CD4-positive, alpha-beta T cell treated with Interleukin-2 at 100 ng/mL for 4 hours (primary cell): ENCODE results near the gene CLIP2.
"Not testable (repeated sequence)": the region's sequence is repeated elsewhere in the genome, so short reads cannot be mapped to it uniquely, and the experiment has no call there.

Experiments
- DNase-seq: peaks from one replicate; pipeline ENCODE4 v3.0.0-alpha.2; 2020; ENCODE audit warnings: low spot score

Gene CLIP2

DNA sequence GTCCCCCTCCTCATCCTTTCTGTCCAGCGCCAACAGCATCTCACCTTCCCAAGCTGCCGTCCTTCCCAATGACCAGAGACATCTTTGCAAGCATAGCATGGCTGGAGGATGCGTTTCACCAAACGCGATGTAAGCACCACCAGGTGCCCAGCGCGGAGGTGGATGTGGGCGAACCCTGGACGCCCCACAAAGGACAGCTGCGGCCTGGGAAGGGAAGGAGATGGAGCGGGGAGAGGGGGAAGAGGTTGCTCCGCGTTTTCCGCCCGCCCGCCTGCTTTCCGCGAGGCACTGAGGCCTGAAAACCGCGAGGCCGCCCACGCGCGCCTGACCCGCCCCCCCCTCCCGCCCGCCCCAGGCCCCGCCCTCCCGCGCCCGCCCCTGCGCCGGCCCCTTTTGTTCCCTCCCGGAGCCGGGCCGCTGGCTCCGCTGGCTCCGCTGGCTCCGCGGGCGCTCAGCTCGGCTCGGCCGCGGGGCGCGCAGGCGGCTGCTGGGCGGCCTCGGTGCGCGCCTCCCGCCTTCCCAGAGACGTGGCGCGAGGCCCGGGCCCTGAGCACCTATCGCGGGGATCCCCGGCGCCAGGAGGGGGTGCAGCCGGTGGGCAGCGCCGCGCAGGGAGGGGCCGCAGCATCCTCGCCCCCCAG is at the start of gene CLIP2:
Gene CLIP2 (plus strand): TSS at position 390 of the 641 bp plus-strand sequence. CDS start 28,140 bp downstream, outside the sequence.
- peak; percentile 77 for DNase-seq

DNA sequence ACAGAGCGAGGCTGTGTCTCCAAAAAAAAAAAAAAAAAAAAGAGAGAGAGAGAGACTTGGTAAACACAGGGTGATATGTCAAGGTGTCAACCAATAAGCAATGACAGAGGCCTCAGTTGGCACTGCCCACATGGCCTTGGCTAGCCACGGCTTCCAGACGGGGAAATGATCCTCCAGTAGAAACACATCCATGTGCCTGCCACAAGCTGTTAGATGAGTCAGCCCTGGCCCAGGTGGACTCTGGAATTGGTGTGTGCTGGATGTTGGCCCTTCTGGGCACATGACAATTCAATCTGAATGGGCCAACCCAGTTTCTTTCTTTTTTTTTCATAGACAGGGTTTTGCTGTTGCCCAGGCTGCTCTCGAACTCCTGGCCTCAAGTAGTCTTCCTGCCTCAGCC is 48.7 kb upstream of the CLIP2 start:
- no peak for DNase-seq

DNA sequence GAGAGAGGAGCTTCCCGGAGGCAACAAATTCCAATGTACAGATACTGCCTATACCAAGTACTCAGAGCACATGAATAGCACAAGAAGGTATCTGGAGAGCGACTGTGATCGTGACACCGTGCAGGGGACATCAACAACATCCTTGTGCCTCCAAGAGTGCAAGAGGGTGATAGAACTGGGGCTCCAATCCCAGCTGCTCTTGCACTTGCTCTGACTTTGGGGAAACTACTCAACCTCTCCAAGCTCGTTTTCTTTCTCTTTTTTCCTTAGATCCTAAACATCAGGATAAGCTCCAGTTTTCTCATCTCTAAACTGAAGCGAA is 47.1 kb upstream of the CLIP2 start:
- no peak for DNase-seq

DNA sequence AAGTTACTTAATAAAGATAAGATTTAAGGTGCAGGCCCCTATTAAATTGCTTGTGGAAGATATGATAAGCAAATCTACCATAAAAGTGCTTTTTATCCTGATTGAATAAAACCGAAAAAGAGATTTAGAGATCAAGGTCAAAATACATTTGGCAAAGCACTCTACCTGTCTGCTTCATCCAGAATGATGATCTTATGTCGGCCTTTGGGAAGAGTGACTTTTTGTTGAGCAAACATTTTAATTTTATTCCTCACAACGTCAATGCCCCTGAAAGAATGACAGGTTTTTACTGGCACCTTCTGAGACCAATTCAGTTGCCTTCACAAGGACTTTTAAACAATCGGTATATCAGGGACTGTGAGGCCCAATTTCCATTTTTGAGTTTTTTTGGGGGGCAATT is 42.7 kb upstream of the CLIP2 start:
- DNase-seq: no peak

DNA sequence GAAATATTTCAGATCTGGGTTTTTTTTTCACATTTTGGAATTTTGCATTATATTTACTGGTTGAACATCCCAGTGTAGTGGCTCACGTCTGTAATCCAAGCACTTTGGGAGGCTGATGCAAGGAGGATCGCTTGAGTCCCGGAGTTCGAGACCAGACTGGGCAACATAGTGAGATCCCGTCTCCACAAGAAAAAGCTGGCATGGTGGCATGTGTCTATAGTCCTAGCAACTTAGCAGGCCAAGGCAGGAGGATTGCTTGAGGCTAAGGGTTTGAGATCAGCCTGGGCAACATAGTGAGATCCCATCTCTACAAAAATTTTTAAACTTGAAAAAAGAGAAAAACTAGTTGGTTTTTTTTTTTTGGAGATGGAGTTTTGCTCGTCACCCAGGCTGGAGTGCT is 41.1 kb upstream of the CLIP2 start:
- no peak for DNase-seq

DNA sequence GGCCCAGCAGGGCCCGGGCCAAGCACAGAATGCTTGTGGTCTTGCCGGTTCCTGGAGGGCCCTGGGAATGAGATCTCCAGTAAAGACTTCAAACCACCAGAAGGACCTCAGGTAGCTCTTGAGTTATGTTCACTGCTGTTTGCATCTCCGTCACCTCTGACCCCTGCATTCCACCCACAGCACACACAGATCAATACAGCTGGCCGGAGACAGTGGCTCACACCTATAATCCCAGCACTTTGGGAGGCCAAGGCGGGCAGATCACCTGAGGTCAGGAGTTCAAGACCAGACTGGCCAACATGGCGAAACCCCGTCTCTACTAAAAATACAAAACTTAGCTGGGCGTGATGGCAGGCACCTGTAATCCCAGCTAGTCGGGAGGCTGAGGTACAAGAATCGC is 40.1 kb upstream of the CLIP2 start:
- not testable (repeated sequence) for DNase-seq

DNA sequence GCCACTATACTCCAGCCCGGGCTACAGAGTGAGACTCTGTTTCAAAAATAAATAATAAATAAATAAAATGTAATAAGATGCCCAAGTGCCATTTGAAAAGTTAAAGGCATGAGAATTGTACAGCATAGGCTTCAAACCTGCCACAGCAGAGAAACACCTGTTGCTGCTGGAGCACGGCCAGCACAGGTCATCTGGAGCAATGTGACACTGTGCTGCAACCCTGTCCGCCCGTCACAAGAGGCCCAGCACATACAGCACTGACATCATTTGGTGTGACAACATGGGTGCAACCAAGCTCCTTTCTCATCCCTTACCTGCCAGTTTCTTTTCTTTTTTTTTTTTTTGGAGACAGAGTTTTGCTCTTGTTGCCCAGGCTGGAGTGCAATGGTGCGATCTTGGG is 36.3 kb upstream of the CLIP2 start:
- no peak for DNase-seq

DNA sequence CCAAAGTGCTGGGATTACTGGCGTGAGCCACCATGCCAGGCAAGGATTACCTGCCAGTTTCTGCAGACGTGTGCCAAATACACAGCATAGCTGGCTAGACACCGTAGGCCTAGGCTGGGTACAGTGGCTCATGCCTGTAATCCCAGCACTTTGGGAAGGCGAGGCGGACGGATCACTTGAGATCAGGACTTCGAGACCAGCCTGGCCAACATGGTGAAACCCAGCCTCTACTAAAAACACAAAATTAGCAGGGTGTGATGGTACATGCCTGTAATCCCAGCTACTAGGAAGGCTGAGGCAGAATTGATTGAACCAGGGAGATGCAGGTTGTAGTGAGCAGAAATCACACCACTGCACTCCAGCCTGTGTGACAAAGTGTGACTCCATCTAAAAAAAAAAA is 35.9 kb upstream of the CLIP2 start:
- DNase-seq: no peak

DNA sequence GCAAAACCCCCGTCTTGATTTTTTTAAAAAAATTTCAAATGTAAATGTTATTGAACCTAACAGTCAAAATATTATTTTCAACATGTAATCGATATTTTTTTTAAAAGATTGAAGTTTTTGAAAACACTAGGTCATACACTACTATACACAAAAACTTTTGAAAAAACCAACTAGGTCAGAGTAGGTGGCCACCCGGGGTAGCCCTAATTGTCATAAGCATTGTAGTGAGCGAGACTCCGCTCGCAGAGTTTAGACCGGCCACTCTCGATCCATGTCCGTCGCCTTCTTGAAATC is 35.4 kb upstream of the CLIP2 start:
- no peak for DNase-seq

DNA sequence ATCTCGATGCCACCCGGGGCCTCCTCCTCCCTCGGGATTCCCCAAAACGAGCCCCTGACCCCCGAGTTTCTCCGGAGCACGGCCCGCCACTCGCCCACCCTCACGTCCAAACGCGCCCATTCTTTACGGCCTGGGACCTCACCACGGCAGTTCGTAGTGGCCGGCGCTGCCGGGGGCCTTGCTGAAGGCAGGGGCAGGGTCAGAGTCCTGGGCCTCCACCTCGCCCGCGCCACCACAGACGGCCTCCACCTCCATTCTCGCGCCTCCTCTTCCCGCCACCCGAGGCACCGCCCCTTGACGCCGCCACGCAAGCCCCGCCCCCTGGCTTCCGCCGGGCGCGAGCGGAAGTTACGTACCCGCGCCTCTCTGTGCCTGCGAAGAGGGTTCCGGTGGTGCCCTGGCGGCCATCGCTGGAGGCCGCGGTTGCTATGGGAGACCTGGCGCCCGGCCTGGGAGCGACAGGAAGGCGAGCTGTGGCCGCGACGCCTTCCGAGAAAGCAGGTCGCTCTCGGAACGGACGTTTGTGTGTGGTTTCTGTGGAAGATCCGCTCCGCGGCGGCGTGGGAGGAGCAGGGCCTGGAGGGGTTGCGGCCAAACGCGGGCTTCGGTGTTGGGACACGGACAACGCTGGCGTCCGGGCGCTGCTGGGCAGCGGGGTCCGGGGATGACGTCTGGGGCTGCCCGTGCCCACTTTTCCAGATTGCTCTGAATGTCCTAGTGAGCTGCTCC is 34.9 kb upstream of the CLIP2 start, which contains the start of gene RFC2:
Gene RFC2 (minus strand): TSS at position 271 of the 729 bp plus-strand sequence. CDS start 16 bp downstream, at position 255.
- DNase-seq: peak; percentile 96

DNA sequence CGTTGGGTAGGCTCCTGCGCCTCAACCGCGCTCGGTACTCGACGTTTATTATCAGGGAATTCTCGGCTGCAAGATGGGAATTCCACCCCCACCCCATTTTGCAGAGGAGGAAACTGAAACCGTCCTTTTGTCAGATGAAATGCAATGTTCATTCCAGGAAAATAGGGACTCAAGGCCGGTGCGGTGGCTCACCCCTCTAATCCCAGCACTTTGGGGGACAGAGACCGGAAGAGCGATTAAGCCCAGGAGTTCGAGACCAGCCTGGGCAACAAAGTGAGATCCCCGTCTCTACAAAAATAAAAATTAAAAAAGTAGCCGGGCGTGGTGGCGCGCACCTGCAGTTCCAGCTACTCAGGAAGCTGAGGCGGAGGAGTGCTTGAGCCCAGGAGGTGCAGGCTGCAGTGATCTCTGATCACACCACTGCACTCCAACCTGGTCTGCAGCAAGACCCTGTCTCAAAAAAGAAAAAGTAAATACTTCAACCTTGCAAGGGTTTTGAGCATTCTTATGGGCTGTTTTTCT is 34.3 kb upstream of the CLIP2 start:
- DNase-seq: no peak

DNA sequence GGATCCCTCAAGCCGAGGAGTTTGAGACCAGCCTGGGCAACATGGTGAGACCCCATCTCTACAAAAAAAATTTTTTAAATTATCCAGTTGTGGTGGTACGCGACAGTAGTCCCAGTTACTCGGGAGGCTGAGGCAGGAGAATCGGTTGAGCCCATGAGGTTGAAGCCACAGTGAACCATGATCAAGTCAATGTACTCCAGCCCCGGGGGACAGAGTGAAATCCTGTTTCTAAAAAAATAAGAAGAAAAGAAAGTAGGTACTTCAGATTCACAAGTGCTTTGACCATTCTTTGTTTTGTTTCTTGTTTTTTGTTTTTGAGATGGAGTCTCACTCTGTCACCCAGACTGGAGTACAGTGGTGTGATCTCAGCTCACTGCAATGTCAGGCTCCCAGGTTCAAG is 33.7 kb upstream of the CLIP2 start:
- DNase-seq: not testable (repeated sequence)

DNA sequence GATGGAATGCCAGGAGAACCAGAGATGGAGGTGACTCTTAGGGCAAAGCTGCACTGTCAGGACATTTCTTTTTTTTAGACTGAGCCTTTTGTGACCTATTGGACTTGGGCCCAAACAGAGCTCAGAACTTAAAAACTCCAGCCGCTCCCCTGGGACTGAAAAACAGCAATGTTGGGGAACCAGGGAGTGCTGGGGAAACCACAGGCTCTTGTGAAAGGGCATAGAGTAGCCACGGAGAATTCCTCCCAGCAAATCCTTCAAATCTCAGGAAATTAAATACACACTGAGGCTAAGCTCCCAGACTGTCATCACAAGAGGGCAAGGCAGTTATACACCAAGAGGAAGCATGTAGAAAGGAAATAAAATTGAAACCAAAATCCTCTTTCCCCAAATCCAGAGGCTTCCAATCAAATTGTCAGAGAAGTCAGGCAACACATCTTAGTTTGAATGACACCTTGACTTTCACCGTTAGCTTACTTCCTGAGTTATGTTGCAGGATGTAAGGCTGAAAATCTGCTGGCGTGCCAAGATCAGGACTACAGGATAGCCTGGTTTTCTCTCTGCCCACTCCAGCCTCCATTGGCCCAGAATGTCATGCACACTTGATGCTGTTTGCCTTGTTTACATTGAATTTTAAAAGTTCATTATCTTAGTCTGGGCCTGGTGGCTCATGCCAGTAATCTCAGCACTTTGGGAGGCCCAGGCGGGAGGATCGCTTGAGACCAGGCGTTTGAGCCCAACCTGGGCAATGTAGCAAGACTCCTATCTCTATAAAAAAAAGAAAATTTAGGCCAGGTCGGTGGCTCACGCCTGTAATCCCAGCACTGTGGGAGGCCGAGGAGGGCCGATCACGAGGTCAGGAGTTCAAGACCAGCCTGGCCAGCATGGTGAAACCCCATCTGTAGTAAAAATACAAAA is 32.5 kb upstream of the CLIP2 start:
- no peak for DNase-seq

DNA sequence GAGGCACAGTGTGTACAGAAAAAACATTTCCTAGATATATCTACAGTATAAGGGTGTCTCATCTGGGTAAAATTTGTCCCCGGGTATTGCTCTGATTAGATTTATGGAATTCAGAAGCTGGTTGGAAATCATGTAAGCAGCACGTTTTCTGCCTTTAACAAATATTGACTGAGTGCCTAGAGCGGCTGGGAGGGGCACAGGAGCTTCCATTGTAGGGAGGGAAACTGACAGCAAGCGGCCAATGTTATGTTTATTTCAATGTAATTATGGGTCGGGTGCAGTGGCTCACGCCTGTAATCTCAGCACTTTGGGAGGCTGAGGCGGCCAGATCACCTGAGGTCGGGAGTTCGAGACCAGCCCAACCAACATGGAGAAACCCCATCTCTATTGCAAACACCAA is 30.6 kb upstream of the CLIP2 start:
- DNase-seq: no peak

DNA sequence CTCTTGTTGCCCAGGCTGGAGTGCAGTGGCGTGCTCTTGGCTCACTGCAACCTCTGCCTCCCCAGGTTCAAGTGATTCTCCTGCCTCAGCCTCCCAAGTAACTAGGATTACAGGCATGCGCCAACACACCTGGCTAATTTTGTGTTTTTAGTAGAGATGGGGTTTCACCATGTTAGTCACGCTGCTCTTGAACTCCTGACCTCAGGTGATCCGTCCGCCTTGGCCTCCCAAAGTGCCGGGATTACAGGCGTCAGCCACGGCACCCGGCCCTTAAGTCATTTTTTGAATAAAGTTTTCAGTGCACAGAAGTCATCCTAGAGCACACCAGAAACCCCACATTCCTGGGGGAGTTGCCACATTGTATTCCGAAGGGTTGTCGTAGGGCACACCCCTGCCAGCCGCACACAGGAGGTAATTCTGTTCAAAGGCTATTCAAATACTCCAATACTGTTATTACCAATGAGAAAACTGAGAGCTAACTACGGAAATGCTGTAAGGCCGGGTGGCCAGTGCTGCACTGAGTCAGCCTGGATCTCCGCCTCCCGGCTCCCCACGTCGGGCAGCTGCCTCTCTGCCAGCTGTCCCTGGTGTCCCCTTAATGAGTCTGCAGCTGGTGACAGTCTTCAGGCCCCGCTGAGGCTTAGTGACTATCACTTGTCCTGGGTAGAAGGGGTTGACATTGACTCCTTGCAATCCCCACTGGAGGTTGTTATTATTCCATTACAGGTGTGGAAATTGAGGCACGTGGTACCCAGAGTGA is 26.4 kb upstream of the CLIP2 start:
- no peak for DNase-seq

DNA sequence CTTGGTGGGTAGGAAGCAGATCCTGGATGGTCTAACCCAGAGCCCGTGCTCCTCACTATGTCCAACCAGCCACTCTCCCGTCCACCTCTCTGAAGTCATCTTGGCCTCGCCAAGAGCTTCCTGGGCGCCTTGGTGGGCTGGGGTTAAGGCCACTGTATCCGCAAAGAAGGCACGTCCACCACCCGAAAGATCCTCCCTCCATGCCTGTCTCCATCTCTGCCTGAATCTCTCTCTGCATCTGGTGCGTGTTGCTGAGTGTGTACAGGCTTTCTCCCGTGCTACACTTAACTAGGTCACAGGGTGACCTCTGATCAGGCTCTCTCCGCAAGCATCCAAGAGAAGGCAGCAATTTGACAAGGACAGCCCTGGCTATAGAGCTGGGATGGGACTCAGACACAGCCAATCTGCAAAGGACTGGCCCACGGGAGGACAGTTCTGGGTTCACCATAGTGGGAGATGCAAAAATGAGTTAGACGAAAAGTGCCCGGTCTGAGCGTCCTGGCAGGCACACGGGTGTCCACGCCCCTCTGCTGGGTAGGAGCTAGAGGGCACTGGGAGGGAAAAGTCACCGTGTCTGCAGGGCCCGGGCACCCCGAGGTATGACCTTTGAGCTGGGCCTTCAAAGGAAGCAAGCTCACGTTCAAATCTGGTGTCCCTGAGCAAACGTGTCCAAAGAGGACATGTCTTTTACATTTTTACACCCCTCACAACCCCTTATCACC is 25.6 kb upstream of the CLIP2 start:
- DNase-seq: no peak

DNA sequence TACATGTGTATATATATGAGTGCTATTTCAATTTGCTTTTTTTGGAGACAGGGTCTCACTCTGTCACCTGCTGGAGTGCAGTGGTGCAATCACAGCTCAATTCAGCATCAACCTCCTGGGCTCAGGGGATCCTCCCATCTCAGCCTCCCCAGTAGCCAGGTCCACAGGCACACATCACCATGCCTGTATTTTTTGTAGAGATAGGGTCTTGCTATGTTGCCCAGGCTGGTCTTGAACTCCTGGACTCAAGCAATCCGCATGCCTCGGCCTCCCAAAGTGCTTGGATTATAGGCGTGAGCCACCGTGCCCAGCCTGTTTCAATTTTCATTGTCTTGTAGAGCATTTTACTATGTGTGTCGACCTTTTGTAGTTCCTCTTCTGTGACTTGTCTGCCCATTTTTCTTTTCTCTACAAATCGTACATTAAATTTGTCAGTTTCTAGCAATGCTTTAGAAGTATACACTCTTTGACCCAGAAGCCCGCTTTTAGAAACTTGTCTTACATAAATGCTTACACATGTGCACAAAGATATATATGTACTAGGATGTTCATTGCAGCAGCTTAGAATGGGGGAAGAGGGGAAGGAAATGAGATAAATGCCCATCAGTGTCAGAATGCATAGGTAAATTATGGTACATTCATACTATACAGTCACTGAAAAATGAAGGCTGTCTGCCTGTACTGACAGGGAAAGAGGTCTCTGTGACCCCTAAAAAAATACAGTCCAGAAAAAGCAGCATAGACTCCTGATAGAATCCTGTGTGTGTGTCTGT is 22.8 kb upstream of the CLIP2 start:
- DNase-seq: no peak

DNA sequence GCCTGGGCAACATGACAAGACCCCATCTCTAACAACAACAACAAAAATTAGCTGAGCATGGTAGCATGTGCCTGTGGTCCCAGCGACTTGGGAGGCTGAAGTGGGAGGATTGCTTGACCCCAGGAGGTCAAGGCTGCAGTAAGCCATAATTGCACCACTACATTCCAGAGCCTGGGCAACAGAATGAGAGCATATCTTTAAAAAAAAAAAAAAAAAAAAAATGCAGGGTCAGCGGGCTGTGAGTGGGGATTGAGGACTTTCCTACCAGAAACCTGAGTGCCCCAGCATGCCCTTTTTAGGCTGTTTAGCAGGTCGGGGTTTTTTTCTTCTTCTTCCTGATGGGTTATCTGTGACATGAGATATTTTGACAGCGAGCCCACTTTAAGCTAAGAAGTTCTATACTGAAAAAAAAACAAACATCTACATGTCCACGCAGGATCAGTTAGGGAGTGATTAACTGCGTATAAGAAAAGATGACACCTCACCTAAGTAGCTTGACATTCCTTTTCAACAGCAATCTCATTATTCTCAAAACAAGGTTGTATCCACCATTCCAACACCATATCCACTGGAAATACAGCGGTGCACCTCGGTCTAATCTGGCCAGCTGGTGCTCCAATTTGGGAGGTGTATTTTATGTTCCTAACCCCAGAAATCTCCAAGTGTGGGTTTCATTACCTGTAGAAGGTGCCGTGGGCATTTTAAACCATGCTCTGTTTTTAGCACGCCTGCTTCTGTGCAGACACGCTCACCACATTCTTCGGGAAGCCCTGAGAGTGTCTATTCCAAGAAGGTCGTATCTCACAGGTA is 21.2 kb upstream of the CLIP2 start:
- DNase-seq: no peak

DNA sequence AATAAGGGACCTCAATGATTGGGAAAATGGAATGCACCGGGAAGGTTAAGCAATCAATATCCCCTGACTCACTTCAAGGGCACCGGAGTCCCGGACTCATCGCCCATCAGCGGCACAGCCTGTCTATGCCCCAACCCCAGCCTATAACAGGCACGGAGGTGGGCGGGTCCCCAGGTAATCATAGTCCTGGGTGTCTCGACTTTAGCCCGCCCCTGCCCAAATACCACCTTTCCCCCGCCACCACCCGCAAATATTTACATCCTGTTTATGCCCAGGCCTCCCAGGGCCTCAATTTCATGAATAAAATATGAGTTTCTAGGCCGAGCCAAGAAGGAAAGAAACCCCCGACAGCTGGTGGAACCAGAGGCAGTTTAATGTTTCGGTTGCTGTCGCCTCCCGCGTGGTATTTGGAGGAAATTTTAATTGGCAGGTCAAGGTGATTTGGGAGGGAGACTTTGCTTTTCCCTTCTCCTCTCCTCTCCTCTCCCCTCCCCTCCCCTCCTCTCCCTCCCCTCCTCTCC is 19.4 kb upstream of the CLIP2 start:
- DNase-seq: peak; percentile 76
